Measurements from ENCODE around the gene PTPRJ.

- TF ChIP-seq CTCF (IDR thresholded peaks at IDR 0.05; ENCODE audit: poor library complexity) (no peak), EZH2 (IDR thresholded peaks at IDR 0.05; ENCODE audit: borderline replicate concordance) (no peak), EZH2phosphoT487 (IDR thresholded peaks at IDR 0.05; ENCODE audit: low read depth, severe bottlenecking, unreplicated experiment) (no peak)
Measured at GRCh38 chr11:48122246-48122645, 141.9 kb downstream of the PTPRJ start.

All from hepatocyte (in vitro differentiated cells).